HEK293 (cell line): ENCODE measurements around the gene IGF1R.

ENCODE experiments used
- CTCF ChIA-PET: fragments of 350-600 bp; formaldehyde crosslinking; extraction: SDS; loops from one replicate; lab custom pipeline; 2021; ENCODE audit warnings: antibody characterized with exemption; lab: Yijun Ruan, JAX
- POLR2A ChIA-PET: fragments of 300-600 bp; formaldehyde crosslinking; extraction: SDS; loops from one replicate; lab custom pipeline; 2020; ENCODE audit warnings: antibody characterized with exemption, inconsistent platforms; lab: Yijun Ruan, JAX
- H3K27ac ChIP-seq: fragments of 200-500 bp; sonication (Bioruptor generic); 2 replicates; pipeline ENCODE4 v1.5.1; 2014; ENCODE audit warnings: low read depth, low read length, control low read depth, inconsistent platforms; ENCODE audit errors: extremely low read depth
- H3K36me3 ChIP-seq, 2 experiments: fragments of 200-500 bp in 1 of 2; sonication (Bioruptor generic) in 1 of 2; 1 replicate in 1 of 2; 2 replicates in 1 of 2; pipeline ENCODE4 v1.5.1; 2014 to 2017; ENCODE audit warnings: inconsistent platforms in 2 of 2, low read length in 2 of 2; ENCODE audit not compliant: control insufficient read depth in 2 of 2, insufficient read depth in 1 of 2
- H3K4me1 ChIP-seq: fragments of 200-500 bp; sonication (Bioruptor generic); 2 replicates; pipeline ENCODE4 v1.5.1; 2014; ENCODE audit warnings: mild to moderate bottlenecking, low read length, inconsistent platforms; ENCODE audit not compliant: control insufficient read depth, insufficient read depth
- H3K4me3 ChIP-seq: 2 replicates; pipeline ENCODE4 v1.5.1; 2011; ENCODE audit warnings: low read depth, mild to moderate bottlenecking, control low read depth, low read length, moderate library complexity
- H3K9me3 ChIP-seq: fragments of 200-500 bp; sonication (Bioruptor generic); 2 replicates; pipeline ENCODE4 v1.5.1; 2014; ENCODE audit warnings: low read depth, low read length, inconsistent platforms; ENCODE audit not compliant: control insufficient read depth, insufficient read depth
- EGR2 ChIP-seq: fragments of 450-650 bp; formaldehyde crosslinking; IDR thresholded peaks from 2 replicates; pipeline ENCODE4 v1.5.1; 2016; ENCODE audit warnings: low read depth, missing biosample characterization, missing genetic modification characterization
- GFI1B ChIP-seq: fragments of 450-650 bp; formaldehyde crosslinking; IDR thresholded peaks from 2 replicates; pipeline ENCODE4 v1.5.1; 2016; ENCODE audit warnings: missing biosample characterization, missing genetic modification characterization
- HOXD13 ChIP-seq: sonication (generic); formaldehyde crosslinking; IDR thresholded peaks from 2 replicates; pipeline ENCODE4 v1.8.0; 2022; ENCODE audit warnings: missing genetic modification reagents, borderline replicate concordance
- MYNN ChIP-seq: fragments of 450-650 bp; formaldehyde crosslinking; IDR thresholded peaks from 2 replicates; pipeline ENCODE4 v1.5.1; 2016; ENCODE audit warnings: missing biosample characterization, missing genetic modification characterization, borderline replicate concordance
- PATZ1 ChIP-seq: fragments of 450-650 bp; formaldehyde crosslinking; IDR thresholded peaks from 2 replicates; pipeline ENCODE4 v1.5.1; 2016; ENCODE audit warnings: missing biosample characterization, missing genetic modification characterization
- PRDM4 ChIP-seq: fragments of 450-650 bp; formaldehyde crosslinking; IDR thresholded peaks from 2 replicates; pipeline ENCODE4 v1.5.1; 2017; ENCODE audit warnings: missing biosample characterization, missing genetic modification characterization
- REPIN1 ChIP-seq: fragments of 450-650 bp; formaldehyde crosslinking; IDR thresholded peaks from 2 replicates; pipeline ENCODE4 v1.5.1; 2017; ENCODE audit warnings: missing biosample characterization, missing genetic modification characterization, low read depth
- TRIM28 ChIP-seq: IDR thresholded peaks from 2 replicates; pipeline ENCODE4 v1.6.1; 2011; ENCODE audit warnings: low read length, control low read depth, borderline replicate concordance
- ZBTB48 ChIP-seq: fragments of 450-650 bp; formaldehyde crosslinking; IDR thresholded peaks from 2 replicates; pipeline ENCODE4 v1.5.1; 2016; ENCODE audit warnings: missing biosample characterization, missing genetic modification characterization
- ZBTB8A ChIP-seq: fragments of 450-650 bp; formaldehyde crosslinking; IDR thresholded peaks from 2 replicates; pipeline ENCODE4 v1.5.1; 2016; ENCODE audit warnings: missing biosample characterization, missing genetic modification characterization
- ZNF121 ChIP-seq: fragments of 450-650 bp; formaldehyde crosslinking; IDR thresholded peaks from 2 replicates; pipeline ENCODE4 v1.5.1; 2016; ENCODE audit warnings: missing biosample characterization, missing genetic modification characterization
- ZNF132 ChIP-seq: fragments of 450-650 bp; formaldehyde crosslinking; IDR thresholded peaks from 2 replicates; pipeline ENCODE4 v1.5.1; 2017; ENCODE audit warnings: missing biosample characterization, missing genetic modification characterization, borderline replicate concordance
- ZNF155 ChIP-seq: fragments of 450-650 bp; formaldehyde crosslinking; IDR thresholded peaks from 2 replicates; pipeline ENCODE4 v1.5.1; 2016; ENCODE audit warnings: missing biosample characterization, missing genetic modification characterization
- ZNF302 ChIP-seq: fragments of 450-650 bp; formaldehyde crosslinking; IDR thresholded peaks from 2 replicates; pipeline ENCODE4 v1.5.1; 2016; ENCODE audit warnings: missing biosample characterization, missing genetic modification characterization, low read depth
- ZNF335 ChIP-seq: fragments of 450-650 bp; formaldehyde crosslinking; conservative IDR thresholded peaks from 2 replicates; pipeline ENCODE4 v1.5.1; 2016; ENCODE audit warnings: missing biosample characterization, missing genetic modification characterization
- ZNF341 ChIP-seq: fragments of 450-650 bp; formaldehyde crosslinking; IDR thresholded peaks from 2 replicates; pipeline ENCODE4; 2016; ENCODE audit warnings: low read depth, missing biosample characterization, missing genetic modification characterization
- ZNF449 ChIP-seq: fragments of 450-650 bp; formaldehyde crosslinking; IDR thresholded peaks from 2 replicates; pipeline ENCODE4 v1.5.1; 2017; ENCODE audit warnings: missing biosample characterization, mild to moderate bottlenecking, missing genetic modification characterization, moderate library complexity
- ZNF48 ChIP-seq: fragments of 450-650 bp; formaldehyde crosslinking; IDR thresholded peaks from 2 replicates; pipeline ENCODE4 v1.5.1; 2016; ENCODE audit warnings: missing biosample characterization, missing genetic modification characterization
- ZNF510 ChIP-seq: fragments of 450-650 bp; formaldehyde crosslinking; IDR thresholded peaks from 2 replicates; pipeline ENCODE4 v1.5.1; 2018; ENCODE audit warnings: mild to moderate bottlenecking, missing genetic modification characterization, missing biosample characterization; ENCODE audit not compliant: insufficient replicate concordance
- ZNF629 ChIP-seq: fragments of 450-650 bp; formaldehyde crosslinking; IDR thresholded peaks from 2 replicates; pipeline ENCODE4 v1.5.1; 2017; ENCODE audit warnings: missing biosample characterization, missing genetic modification characterization
- ZNF707 ChIP-seq: fragments of 450-650 bp; formaldehyde crosslinking; IDR thresholded peaks from 2 replicates; pipeline ENCODE4 v1.5.1; 2016; ENCODE audit warnings: missing biosample characterization, missing genetic modification characterization
- ZNF747 ChIP-seq: fragments of 450-650 bp; formaldehyde crosslinking; IDR thresholded peaks from 2 replicates; pipeline ENCODE4 v1.5.1; 2016; ENCODE audit warnings: missing biosample characterization, missing genetic modification characterization
- ZNF791 ChIP-seq: fragments of 450-650 bp; formaldehyde crosslinking; IDR thresholded peaks from 2 replicates; pipeline ENCODE4 v1.5.1; 2016; ENCODE audit warnings: missing biosample characterization, missing genetic modification characterization
- TF ChIP-seq, protein P1 (sequence below): fragments of 450-650 bp; formaldehyde crosslinking; IDR thresholded peaks from 2 replicates; pipeline ENCODE4 v1.5.1; 2016; ENCODE audit warnings: missing biosample characterization, missing genetic modification characterization
- TF ChIP-seq, protein P2 (sequence below): fragments of 450-650 bp; formaldehyde crosslinking; IDR thresholded peaks from 2 replicates; pipeline ENCODE4 v1.5.1; 2016; ENCODE audit warnings: missing biosample characterization, missing genetic modification characterization

The IGF1R gene

GRCh38 chr15:98667521-98668179 is 19.3 kb downstream of the IGF1R start:
- TF ChIP-seq ZNF449 (tag by site-specific recombination) = no peak
- TF ChIP-seq ZNF510 (tag by site-specific recombination) = no peak
- no peak for TF ChIP-seq ZNF155 (tag by site-specific recombination)
- no peak for TF ChIP-seq HOXD13 (CRISPR knock-in tag)
- TF ChIP-seq ZNF341 = no peak
- Histone ChIP-seq H3K27ac (no peak overlapping the region), H3K9me3 (no peaks in the 10 kb centered on the region), H3K36me3 (no peaks in the 10 kb centered on the region), H3K4me3 (no peak overlapping the region), H3K4me1 (peaks cover 39% of the 10 kb centered on the region)
- CTCF ChIA-PET = interaction anchor here (0.6 to 2.6 kb wide), 7 partner anchors 8 to 182 kb away, joined by 3 to 9 read pairs (median 4); no protein-coding TSS in a partner anchor
- POLR2A ChIA-PET = interaction anchor here (1.2 kb wide), 1 partner anchor 54 kb away, joined by 3 read pairs; no protein-coding TSS in a partner anchor

DNA sequence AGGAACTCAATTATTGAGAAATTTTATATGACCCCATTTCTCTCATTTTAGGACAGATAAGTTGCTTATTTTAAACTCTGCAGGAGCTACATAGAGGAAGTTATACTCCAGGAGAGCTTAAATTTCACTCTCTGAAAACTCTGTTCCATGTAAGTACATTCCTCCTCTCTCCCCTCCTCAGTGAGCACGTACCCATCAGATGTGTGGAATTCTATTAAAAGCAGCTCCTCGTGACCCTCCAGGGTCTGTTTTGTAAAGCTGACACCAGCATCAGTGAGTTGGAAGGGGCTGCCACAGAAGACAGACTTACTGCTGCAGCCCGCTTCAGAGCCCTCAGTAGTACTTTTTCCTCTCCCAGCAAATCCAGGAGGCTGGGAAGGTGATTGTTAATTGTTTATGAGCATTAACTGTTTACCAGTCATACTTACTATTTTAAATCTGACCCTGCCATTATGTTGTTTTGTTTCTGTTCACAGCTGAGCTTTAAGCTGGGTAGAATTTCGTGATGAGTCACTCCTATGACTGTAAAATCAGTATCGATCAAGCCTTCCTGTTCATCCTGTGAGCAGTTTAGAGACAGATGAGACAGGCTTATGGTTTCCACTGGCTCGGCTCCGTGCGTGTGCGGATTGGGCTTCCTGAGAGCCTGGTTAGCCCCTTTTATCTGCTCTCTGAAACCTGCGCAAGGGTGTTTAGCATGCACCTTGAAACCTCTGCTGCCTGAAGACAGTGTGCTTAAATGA is 20.4 kb downstream of the IGF1R start:
- Histone ChIP-seq H3K4me1 (peaks cover 39% of the 10 kb centered on the region), H3K4me3 (no peak overlapping the region), H3K27ac (no peak overlapping the region), H3K9me3 (no peaks in the 10 kb centered on the region), H3K36me3 (no peaks in the 10 kb centered on the region)
- CTCF ChIA-PET = interaction anchor here (0.5 to 2.6 kb wide), 4 partner anchors 9 to 232 kb away, joined by 3 to 9 read pairs (median 4); no protein-coding TSS in a partner anchor
- POLR2A ChIA-PET = interaction anchor here (1.2 kb wide), 1 partner anchor 55 kb away, joined by 3 read pairs; no protein-coding TSS in a partner anchor
- TF ChIP-seq ZNF132 (tag by site-specific recombination) (no peak), ZNF48 (no peak), ZNF335 (tag by site-specific recombination) (no peak), GFI1B (0 out of 2 replicates have a peak, but pooled peaks have one; percentile 69), ZNF747 (no peak), ZNF121 (tag by site-specific recombination) (no peak), ZBTB48 (tag by site-specific recombination) (no peak), ZNF707 (no peak), ZBTB8A (tag by site-specific recombination) (no peak), MYNN (tag by site-specific recombination) (no peak), ZNF302 (tag by site-specific recombination) (no peak), ZNF791 (tag by site-specific recombination) (no peak), TRIM28 (no peak), PRDM4 (tag by site-specific recombination) (no peak), PATZ1 (tag by site-specific recombination) (no peak), REPIN1 (no peak), ZNF629 (tag by site-specific recombination) (peak; percentile 85), EGR2 (tag by site-specific recombination) (no peak)
- TF ChIP-seq, protein P1, sequence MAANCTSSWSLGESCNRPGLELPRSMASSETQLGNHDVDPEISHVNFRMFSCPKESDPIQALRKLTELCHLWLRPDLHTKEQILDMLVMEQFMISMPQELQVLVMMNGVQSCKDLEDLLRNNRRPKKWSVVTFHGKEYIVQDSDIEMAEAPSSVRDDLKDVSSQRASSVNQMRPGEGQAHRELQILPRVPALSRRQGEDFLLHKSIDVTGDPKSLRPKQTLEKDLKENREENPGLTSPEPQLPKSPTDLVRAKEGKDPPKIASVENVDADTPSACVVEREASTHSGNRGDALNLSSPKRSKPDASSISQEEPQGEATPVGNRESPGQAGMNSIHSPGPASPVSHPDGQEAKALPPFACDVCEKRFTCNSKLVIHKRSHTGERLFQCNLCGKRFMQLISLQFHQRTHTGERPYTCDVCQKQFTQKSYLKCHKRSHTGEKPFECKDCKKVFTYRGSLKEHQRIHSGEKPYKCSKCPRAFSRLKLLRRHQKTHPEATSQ = no peak
- TF ChIP-seq, protein P2, sequence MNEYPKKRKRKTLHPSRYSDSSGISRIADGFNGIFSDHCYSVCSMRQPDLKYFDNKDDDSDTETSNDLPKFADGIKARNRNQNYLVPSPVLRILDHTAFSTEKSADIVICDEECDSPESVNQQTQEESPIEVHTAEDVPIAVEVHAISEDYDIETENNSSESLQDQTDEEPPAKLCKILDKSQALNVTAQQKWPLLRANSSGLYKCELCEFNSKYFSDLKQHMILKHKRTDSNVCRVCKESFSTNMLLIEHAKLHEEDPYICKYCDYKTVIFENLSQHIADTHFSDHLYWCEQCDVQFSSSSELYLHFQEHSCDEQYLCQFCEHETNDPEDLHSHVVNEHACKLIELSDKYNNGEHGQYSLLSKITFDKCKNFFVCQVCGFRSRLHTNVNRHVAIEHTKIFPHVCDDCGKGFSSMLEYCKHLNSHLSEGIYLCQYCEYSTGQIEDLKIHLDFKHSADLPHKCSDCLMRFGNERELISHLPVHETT (tag by site-specific recombination) = peak; percentile 43; the same call in 1 of the 2 replicates
